Tibial nerve (tissue), 3 donors: ENCODE data around the gene CIB2.

ENCODE experiments used
- CTCF ChIP-seq, 5 experiments: fragments of 200-600 bp in 3 of 5; fragments of 450-650 bp in 2 of 5; sonication (generic) in 3 of 5; IDR thresholded peaks; one replicate each; pipeline ENCODE4 v1.5.1; 2016 to 2019; ENCODE audit warnings: antibody characterized with exemption in 5 of 5, mild to moderate bottlenecking in 3 of 5, moderate library complexity in 2 of 5
- POLR2A ChIP-seq, 2 donors: fragments of 450-650 bp; IDR thresholded peaks; one replicate each; pipeline ENCODE4 v1.6.1; 2017; ENCODE audit warnings: antibody characterized with exemption in 2 of 2, mild to moderate bottlenecking in 2 of 2, moderate library complexity in 2 of 2

- TF ChIP-seq POLR2A (IDR thresholded peaks at IDR 0.05) (no peak), CTCF (IDR thresholded peaks at IDR 0.05) (no peak)
Observed at GRCh38 chr15:78140292-78140691, 9.0 kb upstream of the CIB2 start.
